Fibroblast of the conjunctiva (primary cell): ENCODE data around the gene OCEL1.
"Not testable (repeated sequence)": the region's sequence is repeated elsewhere in the genome, so short reads cannot be mapped to it uniquely, and the experiment has no call there.

ENCODE experiments used
- DNase-seq: peaks from one replicate; pipeline ENCODE4 v3.0.0-alpha.2; 2010; ENCODE audit warnings: low read depth

OCEL1 gene

GRCh38 chr19:17263712-17264640 lies 38.0 kb downstream of the OCEL1 start:
- no peak for DNase-seq

GRCh38 chr19:17264641-17264979 lies 38.6 kb downstream of the OCEL1 start, which contains the start of gene USHBP1:
Gene USHBP1 (minus strand): TSS chr19:17264745. CDS start chr19:17264299, 446 bp downstream.
- no peak for DNase-seq

GRCh38 chr19:17266026-17266425 lies 40.0 kb downstream of the OCEL1 start:
- DNase-seq, result no peak

- no peak for DNase-seq
These were observed 40.6 kb downstream of the OCEL1 start for GRCh38 chr19:17266589-17266974.

GRCh38 chr19:17266975-17267788 lies 41.2 kb downstream of the OCEL1 start, which contains the start of gene BABAM1:
Gene BABAM1 (plus strand): TSS chr19:17267443. CDS start chr19:17268807, 1,364 bp downstream.
- peak; percentile 99 for DNase-seq

- DNase-seq, result no peak
These were observed 42.7 kb downstream of the OCEL1 start for GRCh38 chr19:17268754-17269153.

GRCh38 chr19:17274892-17275291 lies 48.9 kb downstream of the OCEL1 start:
- not testable (repeated sequence) for DNase-seq

GRCh38 chr19:17275441-17276175 lies 49.6 kb downstream of the OCEL1 start:
- no peak for DNase-seq
